Lower leg skin (tissue), 3 donors: ENCODE results near the gene TM4SF4.

Experiments used
- POLR2A ChIP-seq, 2 donors: fragments of 450-650 bp; IDR thresholded peaks; one replicate each; pipeline ENCODE4 v1.6.1; 2016 to 2017; ENCODE audit warnings: antibody characterized with exemption in 2 of 2, mild to moderate bottlenecking in 1 of 2, moderate library complexity in 1 of 2
- TF ChIP-seq, protein P1 (sequence below), 3 donors: fragments of 450-650 bp; IDR thresholded peaks; one replicate each; pipeline ENCODE4 v1.5.1; 2016; ENCODE audit warnings: antibody characterized with exemption in 3 of 3, mild to moderate bottlenecking in 3 of 3, moderate library complexity in 2 of 3

DNA sequence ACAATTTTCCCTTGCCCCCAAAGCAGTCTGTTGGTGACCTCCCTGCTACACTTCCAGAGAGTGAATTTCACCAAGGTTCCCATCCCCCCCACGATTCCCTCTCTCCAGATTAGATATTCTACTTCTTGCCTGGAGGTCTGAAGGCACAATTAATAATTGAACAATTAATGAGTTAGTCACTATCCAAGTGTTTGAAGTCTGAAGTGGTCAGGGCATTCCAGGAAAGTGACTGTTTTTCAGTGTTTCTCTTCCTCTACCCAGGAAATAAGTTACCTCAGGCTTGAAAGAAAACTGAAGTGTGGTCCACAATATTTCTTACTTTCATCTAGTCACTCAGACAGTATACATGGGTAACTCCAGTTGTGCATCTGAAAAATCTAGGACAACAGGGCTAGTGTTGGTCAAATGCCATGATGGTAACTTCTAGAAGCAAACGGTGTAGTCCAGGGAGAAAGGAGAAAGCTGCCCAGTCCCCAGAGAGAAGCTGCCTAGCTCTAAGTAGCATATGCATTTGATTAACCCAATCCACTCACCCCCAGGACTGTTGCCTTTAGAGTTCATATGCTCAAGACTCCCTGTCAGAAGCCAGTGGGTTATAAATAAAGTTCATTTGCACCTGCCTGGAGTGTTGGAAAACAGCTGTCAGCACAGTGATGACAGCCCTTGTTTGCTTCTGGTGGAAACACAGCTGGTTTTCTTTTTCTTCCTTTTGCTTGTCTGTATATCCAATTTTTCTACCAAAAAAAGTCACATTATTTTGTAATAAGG, 2.3 kb upstream of the TM4SF4 start:
- no peak for TF ChIP-seq POLR2A (IDR thresholded peaks at IDR 0.05)
- TF ChIP-seq, protein P1, sequence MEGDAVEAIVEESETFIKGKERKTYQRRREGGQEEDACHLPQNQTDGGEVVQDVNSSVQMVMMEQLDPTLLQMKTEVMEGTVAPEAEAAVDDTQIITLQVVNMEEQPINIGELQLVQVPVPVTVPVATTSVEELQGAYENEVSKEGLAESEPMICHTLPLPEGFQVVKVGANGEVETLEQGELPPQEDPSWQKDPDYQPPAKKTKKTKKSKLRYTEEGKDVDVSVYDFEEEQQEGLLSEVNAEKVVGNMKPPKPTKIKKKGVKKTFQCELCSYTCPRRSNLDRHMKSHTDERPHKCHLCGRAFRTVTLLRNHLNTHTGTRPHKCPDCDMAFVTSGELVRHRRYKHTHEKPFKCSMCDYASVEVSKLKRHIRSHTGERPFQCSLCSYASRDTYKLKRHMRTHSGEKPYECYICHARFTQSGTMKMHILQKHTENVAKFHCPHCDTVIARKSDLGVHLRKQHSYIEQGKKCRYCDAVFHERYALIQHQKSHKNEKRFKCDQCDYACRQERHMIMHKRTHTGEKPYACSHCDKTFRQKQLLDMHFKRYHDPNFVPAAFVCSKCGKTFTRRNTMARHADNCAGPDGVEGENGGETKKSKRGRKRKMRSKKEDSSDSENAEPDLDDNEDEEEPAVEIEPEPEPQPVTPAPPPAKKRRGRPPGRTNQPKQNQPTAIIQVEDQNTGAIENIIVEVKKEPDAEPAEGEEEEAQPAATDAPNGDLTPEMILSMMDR (IDR thresholded peaks at IDR 0.05), result no peak
